SK-N-SH (cell line): Measurements from ENCODE around the gene RAB7B. TPM values are rescaled to one million over a fixed set of nuclear protein-coding genes. Genes with fewer than 3 reads are reported as not detected.

Experiments
- CTCF ChIA-PET: fragments of 300-600, 350-600 bp; formaldehyde crosslinking; extraction: SDS; loops from one replicate; lab custom pipeline; 2021; lab: Yijun Ruan, JAX
- POLR2A ChIA-PET: fragments of 350-600 bp; sonication (Branson Sonifier 250); formaldehyde crosslinking; extraction: SDS; loops from one replicate; lab custom pipeline; 2020; ENCODE audit warnings: antibody characterized with exemption, inconsistent platforms; lab: Yijun Ruan, JAX
- DNase-seq: peaks from one replicate; pipeline ENCODE4 v3.0.0; 2012
- H2AFZ ChIP-seq: fragments of 200-600 bp; sonication (generic); 2 replicates; pipeline ENCODE4 v1.8.1; 2016; ENCODE audit warnings: antibody characterized with exemption, mild to moderate bottlenecking, low read depth
- H3F3A ChIP-seq: fragments of 200-600 bp; sonication (generic); replicated peaks from 2 replicates; pipeline ENCODE3; 2016; ENCODE audit warnings: antibody characterized with exemption, mild to moderate bottlenecking; ENCODE audit not compliant: insufficient read depth
- H3K27ac ChIP-seq, 2 experiments: fragments of 200-500 bp in 1 of 2; fragments of 200-600 bp in 1 of 2; sonication (Bioruptor generic) in 1 of 2; sonication (generic), shearing (Covaris generic) in 1 of 2; 2 replicates each; pipeline versions ENCODE4 v1.5.1 to v1.6.1; 2014 to 2016; ENCODE audit warnings: low read depth in 2 of 2, inconsistent platforms in 1 of 2, low read length in 1 of 2, mild to moderate bottlenecking in 1 of 2, mixed read lengths in 1 of 2
- H3K27me3 ChIP-seq: fragments of 200-600 bp; sonication (generic), shearing (Covaris generic); 2 replicates; pipeline ENCODE4 v1.6.1; 2016; ENCODE audit warnings: mixed run types; ENCODE audit not compliant: insufficient read depth
- H3K36me3 ChIP-seq, 2 experiments: fragments of 200-500 bp in 1 of 2; fragments of 200-600 bp in 1 of 2; sonication (Bioruptor generic) in 1 of 2; sonication (generic) in 1 of 2; replicated peaks in 1 of 2; 2 replicates each; pipeline versions ENCODE3 to v1.5.1; 2014 to 2016; ENCODE audit warnings: low read length in 1 of 2, mild to moderate bottlenecking in 1 of 2; ENCODE audit not compliant: insufficient read depth in 2 of 2, control insufficient read depth in 1 of 2
- H3K4me1 ChIP-seq, 2 experiments: fragments of 200-500 bp in 1 of 2; fragments of 200-600 bp in 1 of 2; sonication (Bioruptor generic) in 1 of 2; sonication (generic), shearing (Covaris generic) in 1 of 2; 2 replicates each; pipeline versions ENCODE4 v1.5.1 to v1.6.1; 2014 to 2016; ENCODE audit warnings: low read depth in 1 of 2, low read length in 1 of 2, mixed run types in 1 of 2; ENCODE audit not compliant: insufficient read depth in 2 of 2, control insufficient read depth in 1 of 2
- H3K4me2 ChIP-seq: fragments of 200-600 bp; sonication (generic), shearing (Covaris generic); 2 replicates; pipeline ENCODE4 v1.6.1; 2017; ENCODE audit warnings: mixed run types
- H3K4me3 ChIP-seq, 2 experiments: fragments of 200-500 bp in 1 of 2; fragments of 200-600 bp in 1 of 2; sonication (Bioruptor generic) in 1 of 2; sonication (generic), shearing (Covaris generic) in 1 of 2; 2 replicates each; pipeline versions ENCODE4 v1.5.1 to v1.8.1; 2014 to 2016; ENCODE audit warnings: low read depth in 2 of 2, inconsistent platforms in 1 of 2, low read length in 1 of 2, mild to moderate bottlenecking in 1 of 2, mixed read lengths in 1 of 2, moderate library complexity in 1 of 2
- H3K79me2 ChIP-seq: fragments of 200-600 bp; sonication (generic); 2 replicates; pipeline ENCODE4 v1.8.1; 2017; ENCODE audit warnings: mild to moderate bottlenecking; ENCODE audit not compliant: insufficient read depth
- H3K9ac ChIP-seq: fragments of 200-600 bp; sonication (generic); 2 replicates; pipeline ENCODE4 v1.6.1; 2017; ENCODE audit warnings: mixed run types
- H3K9me2 ChIP-seq: fragments of 200-600 bp; sonication (generic); 2 replicates; pipeline ENCODE4 v1.6.1; 2017; ENCODE audit warnings: mixed run types
- H3K9me3 ChIP-seq: fragments of 200-600 bp; sonication (generic); 2 replicates; pipeline ENCODE4 v1.6.1; 2017; ENCODE audit warnings: mixed run types, mild to moderate bottlenecking, moderate library complexity
- H4K20me1 ChIP-seq: fragments of 200-600 bp; sonication (generic); 2 replicates; pipeline ENCODE4 v1.6.1; 2017; ENCODE audit warnings: mild to moderate bottlenecking, mixed run types; ENCODE audit not compliant: insufficient read depth
- CTCF ChIP-seq: fragments of 200-600 bp; sonication (generic); IDR thresholded peaks from 2 replicates; pipeline ENCODE4 v1.6.1; 2017; ENCODE audit warnings: antibody characterized with exemption, mild to moderate bottlenecking, moderate library complexity
- FOSL2 ChIP-seq: IDR thresholded peaks from 2 replicates; pipeline ENCODE4 v1.4.0; 2012; ENCODE audit warnings: low read depth, mild to moderate bottlenecking, moderate library complexity, borderline replicate concordance
- GATA2 ChIP-seq: sonication (generic); formaldehyde crosslinking; IDR thresholded peaks from 2 replicates; pipeline ENCODE4 v1.5.0; 2020; ENCODE audit warnings: mild to moderate bottlenecking, missing genetic modification reagents
- IRF3 ChIP-seq: fragments of 150-350 bp; IDR thresholded peaks from 2 replicates; pipeline ENCODE4 v1.6.1; 2016; ENCODE audit warnings: mild to moderate bottlenecking, low read depth, low read length
- JUND ChIP-seq: IDR thresholded peaks from 2 replicates; pipeline ENCODE4 v1.4.0; 2012
- NFIC ChIP-seq: IDR thresholded peaks from 2 replicates; pipeline ENCODE4 v1.4.0; 2012; ENCODE audit warnings: borderline replicate concordance
- POLR2AphosphoS5 ChIP-seq: IDR thresholded peaks from 2 replicates; pipeline ENCODE4 v1.6.1; 2012; ENCODE audit warnings: low read depth, low read length
- RAD21 ChIP-seq: IDR thresholded peaks from 2 replicates; pipeline ENCODE4 v1.6.1; 2012; ENCODE audit warnings: mild to moderate bottlenecking, low read length
- RCOR1 ChIP-seq: fragments of 150-350 bp; IDR thresholded peaks from 2 replicates; pipeline ENCODE4 v1.6.1; 2017; ENCODE audit warnings: antibody characterized with exemption, low read length
- SMC3 ChIP-seq: IDR thresholded peaks from 2 replicates; pipeline ENCODE4 v1.6.1; 2012; ENCODE audit warnings: low read depth, low read length, improper control_type of control experiment
- TAF1 ChIP-seq: IDR thresholded peaks from 2 replicates; pipeline ENCODE4 v1.6.1; 2012; ENCODE audit warnings: low read depth, mild to moderate bottlenecking, low read length, moderate library complexity, borderline replicate concordance
- TCF12 ChIP-seq: IDR thresholded peaks from 2 replicates; pipeline ENCODE4 v1.4.0; 2012
- TEAD4 ChIP-seq: IDR thresholded peaks from 2 replicates; pipeline ENCODE4 v1.4.0; 2012; ENCODE audit warnings: mild to moderate bottlenecking, borderline replicate concordance; ENCODE audit not compliant: insufficient read depth
- YY1 ChIP-seq: IDR thresholded peaks from 2 replicates; pipeline ENCODE4 v1.4.0; 2012; ENCODE audit warnings: low read depth, mild to moderate bottlenecking
- WGBS: methylation state at CpG from one replicate; pipeline ENCODE4 v1.1.6; 2017; ENCODE audit warnings: low lambda C conversion rate; 5-methylcytosine and 5-hydroxymethylcytosine counted together
- polyA plus RNA-seq, 3 experiments: library from polyadenylated mRNA; depleted of rRNA; stranded (reverse); fragments of >200 nt; gene quantifications; 2 replicates each; pipeline ENCODE4 v1.2.3, GENCODE V29; 2012

Gene RAB7B
- polyA plus RNA-seq, 1 of the 3 experiments (the other 2 are of a cell fraction): 0.15 TPM

- ChIA-PET POLR2A (no interaction called here), CTCF (interaction anchor here (1.7 kb wide), 1 partner anchor 27 kb away, joined by 5 read pairs; no protein-coding TSS in a partner anchor)
- no peak overlapping the region for H3K4me2 ChIP-seq
- no peak overlapping the region for H3K27ac ChIP-seq
- H4K20me1 ChIP-seq: no peaks in the 10 kb centered on the region
- peaks cover 0 to 17% of the 10 kb centered on the region in 2 experiments; a peak in 2 of 4 replicates for H3K4me1 ChIP-seq
- H3K9ac ChIP-seq: no peak overlapping the region
- no peak overlapping the region for H3K4me3 ChIP-seq
- no peaks in the 10 kb centered on the region for H3K9me3 ChIP-seq
- DNase-seq: no peak
- H3K36me3 ChIP-seq: no peaks in the 10 kb centered on the region
- H2AFZ ChIP-seq: no peak overlapping the region
- 83% methylated on average over 12 of the region's 12 CpGs for whole genome bisulfite sequencing
- H3K79me2 ChIP-seq: no peaks in the 10 kb centered on the region
- peaks cover 10% of the 10 kb centered on the region for H3F3A ChIP-seq
- H3K27me3 ChIP-seq: no peaks in the 10 kb centered on the region; the same call in 1 of the 2 replicates
- H3K9me2 ChIP-seq: no peaks in the 10 kb centered on the region
- TF ChIP-seq GATA2 (CRISPR knock-in tag): no peak
These were observed 1.6 kb upstream of the RAB7B start for GRCh38 chr1:206004826-206005225.

GRCh38 chr1:206003854-206004800 lies 932 bp upstream of the RAB7B start:
- Histone ChIP-seq H3K9ac (no peak overlapping the region), H3K4me1 (peaks cover 0 to 17% of the 10 kb centered on the region in 2 experiments; a peak in 2 of 4 replicates), H3K4me3 (no peak overlapping the region), H3K27me3 (no peaks in the 10 kb centered on the region; the same call in 1 of the 2 replicates), H2AFZ (no peak overlapping the region), H3K9me2 (no peaks in the 10 kb centered on the region), H3F3A (peaks cover 10% of the 10 kb centered on the region), H3K4me2 (no peak overlapping the region), H3K27ac (no peak overlapping the region), H4K20me1 (no peaks in the 10 kb centered on the region), H3K79me2 (no peaks in the 10 kb centered on the region), H3K36me3 (no peaks in the 10 kb centered on the region), H3K9me3 (no peaks in the 10 kb centered on the region)
- ChIA-PET POLR2A (no interaction called here), CTCF (interaction anchor here (1.1 to 1.6 kb wide), 3 partner anchors 27 to 102 kb away, joined by 3 to 7 read pairs (median 4); no protein-coding TSS in a partner anchor)
- no peak for TF ChIP-seq RCOR1
- no peak for TF ChIP-seq POLR2AphosphoS5
- no peak for TF ChIP-seq TEAD4
- TF ChIP-seq GATA2 (CRISPR knock-in tag): no peak
- TF ChIP-seq NFIC: no peak
- DNase-seq: no peak
- 91% methylated on average over 7 of the region's 7 CpGs for WGBS

- peaks cover 0 to 17% of the 10 kb centered on the region in 2 experiments; a peak in 2 of 4 replicates for H3K4me1 ChIP-seq
- WGBS: 97% methylated on average over 3 of the region's 3 CpGs
- H3K9me3 ChIP-seq: no peaks in the 10 kb centered on the region
- peak overlapping the region; percentile 66; the same call in 1 of the 2 replicates for H3K4me2 ChIP-seq
- no peaks in the 10 kb centered on the region for H4K20me1 ChIP-seq
- no peaks in the 10 kb centered on the region for H3K79me2 ChIP-seq
- no peak for DNase-seq
- H3K36me3 ChIP-seq: no peaks in the 10 kb centered on the region
- no peak overlapping the region for H3K4me3 ChIP-seq
- POLR2A ChIA-PET: no interaction called here
- CTCF ChIA-PET: interaction anchor here (0.8 to 1.6 kb wide), 2 partner anchors 15 to 25 kb away, joined by 3 to 7 read pairs; no protein-coding TSS in a partner anchor
- no peak for TF ChIP-seq TAF1
- no peak for TF ChIP-seq SMC3
- TF ChIP-seq CTCF: no peak
- TF ChIP-seq IRF3: no peak
- TF ChIP-seq FOSL2: no peak
- TF ChIP-seq TCF12: no peak
- no peak for TF ChIP-seq RAD21
- TF ChIP-seq YY1: no peak
- no peak for TF ChIP-seq JUND
- TF ChIP-seq, all 33 proteins: peak for 0
- H2AFZ ChIP-seq: no peak overlapping the region
- no peak overlapping the region for H3K27ac ChIP-seq
- no peak overlapping the region for H3K9ac ChIP-seq
- no peaks in the 10 kb centered on the region for H3K27me3 ChIP-seq
- H3K9me2 ChIP-seq: no peaks in the 10 kb centered on the region
- peaks cover 10% of the 10 kb centered on the region for H3F3A ChIP-seq
These were observed 1.0 kb downstream of the RAB7B start for GRCh38 chr1:206002160-206002559.
